Esophagus muscularis mucosa (tissue), 4 donors: ENCODE results near the gene SLITRK2. TPM values are rescaled to one million over a fixed set of nuclear protein-coding genes. Genes with fewer than 3 reads are reported as not detected.

Experiments used
- DNase-seq: peaks from one replicate; pipeline ENCODE4 v3.0.0-alpha.2; 2017; ENCODE audit errors: extremely low spot score
- H3K27ac ChIP-seq, 4 donors: fragments of 200-600 bp; sonication (generic); replicated peaks in 1 of 4; 1 replicate in 3 of 4; 2 replicates in 1 of 4; pipeline ENCODE4 v1.5.1; 2016 to 2019; ENCODE audit warnings: mild to moderate bottlenecking in 1 of 4
- H3K27me3 ChIP-seq, 4 donors: fragments of 200-600 bp; sonication (generic); one replicate each; pipeline versions ENCODE4 v1.5.1 to v1.6.0; 2016 to 2019
- H3K36me3 ChIP-seq, 4 donors: fragments of 200-600 bp; sonication (generic); one replicate each; pipeline ENCODE4 v1.5.1; 2016 to 2019
- H3K4me1 ChIP-seq, 4 donors: fragments of 200-600 bp; sonication (generic); one replicate each; pipeline ENCODE4 v1.5.1; 2016 to 2019
- H3K4me3 ChIP-seq, 4 donors: fragments of 200-600 bp; sonication (generic); 1 replicate in 2 of 4; 2 replicates in 2 of 4; pipeline ENCODE4 v1.5.1; 2016 to 2019; ENCODE audit warnings: mild to moderate bottlenecking in 4 of 4, moderate library complexity in 1 of 4
- H3K9me3 ChIP-seq, 4 donors: fragments of 200-600 bp; sonication (generic); 1 replicate in 3 of 4; 2 replicates in 1 of 4; pipeline ENCODE4 v1.5.1; 2016 to 2019
- CTCF ChIP-seq, 3 experiments: fragments of 200-600 bp in 2 of 3; fragments of 450-650 bp in 1 of 3; sonication (generic) in 2 of 3; IDR thresholded peaks; one replicate each; pipeline ENCODE4 v1.5.1; 2017 to 2019; ENCODE audit warnings: antibody characterized with exemption in 3 of 3, mild to moderate bottlenecking in 2 of 3, moderate library complexity in 1 of 3
- EP300 ChIP-seq: sonication (generic); formaldehyde crosslinking; IDR thresholded peaks from one replicate; pipeline ENCODE4 v1.6.1; 2017; ENCODE audit warnings: antibody characterized with exemption
- POLR2A ChIP-seq: fragments of 450-650 bp; IDR thresholded peaks from one replicate; pipeline ENCODE4 v1.6.1; 2017; ENCODE audit warnings: antibody characterized with exemption, moderate library complexity, mild to moderate bottlenecking, low read depth
- POLR2AphosphoS5 ChIP-seq, 2 donors: sonication (generic); formaldehyde crosslinking; IDR thresholded peaks; one replicate each; pipeline ENCODE4 v1.6.1; 2017; ENCODE audit warnings: antibody characterized with exemption in 2 of 2
- WGBS: methylation state at CpG from one replicate; pipeline ENCODE4 v1.1.5; 2018; 5-methylcytosine and 5-hydroxymethylcytosine counted together
- intact Hi-C: fragments of 100-400 bp; cut with DNase I; formaldehyde crosslinking; loops from one replicate; pipeline ENCODE4 v1.15.1; 2023
- total RNA-seq, 4 donors: library from RNA; depleted of rRNA; stranded (reverse); fragments of >200 nt; gene quantifications; one replicate each; pipeline versions ENCODE4 v1.1.0 to v1.2.1, GENCODE V29; 2016

SLITRK2 gene
- under 1 TPM; 0.17 to 0.83 (median 0.51) TPM for total RNA-seq

GRCh38 chrX:145817331-145818185, at the start of gene SLITRK2:
Gene SLITRK2, plus strand, starts transcription at chrX:145817829. Its CDS starts 4,597 bp downstream, at chrX:145822426.
- Histone ChIP-seq H3K27ac (no peak within 1 kb of the TSS), H3K9me3 (no peaks in the 10 kb centered on the region)
- 23% methylated on average over 45 of the region's 60 CpGs for WGBS

GRCh38 chrX:145773006-145773405, 44.6 kb upstream of the SLITRK2 start:
- H3K4me3 ChIP-seq: no peak overlapping the region
- no peaks in the 10 kb centered on the region for H3K4me1 ChIP-seq
- no peak overlapping the region for H3K27ac ChIP-seq
- WGBS: 80% methylated on average over 1 of the region's 1 CpG
- no peak for TF ChIP-seq POLR2AphosphoS5 (IDR thresholded peaks at IDR 0.05)
- TF ChIP-seq CTCF (IDR thresholded peaks at IDR 0.05): no peak
- no peak for TF ChIP-seq POLR2A
- TF ChIP-seq EP300: no peak
- no peaks in the 10 kb centered on the region for H3K9me3 ChIP-seq
- no peak for DNase-seq
- no peaks in the 10 kb centered on the region for H3K36me3 ChIP-seq
- intact Hi-C loops: no loop called here
- H3K27me3 ChIP-seq: no peaks in the 10 kb centered on the region

More at GRCh38 chrX:145817331-145818185, at the start of gene SLITRK2:
- Histone ChIP-seq H3K4me3 (peak within 1 kb of the TSS; percentile 38 to 49 (median 41)), H3K36me3 (no peaks in the 10 kb centered on the region), H3K4me1 (peaks cover 0 to 12% (median 9%) of the 10 kb centered on the region in 4 donors), H3K27me3 (peaks cover 0 to 37% (median 10%) of the 10 kb centered on the region in 4 donors)
- no peak for TF ChIP-seq CTCF (IDR thresholded peaks at IDR 0.05)
- TF ChIP-seq POLR2AphosphoS5 (IDR thresholded peaks at IDR 0.05): no peak
- no peak for TF ChIP-seq POLR2A
- no peak for TF ChIP-seq EP300
- intact Hi-C loops: no loop called here
- no peak for DNase-seq

- intact Hi-C loops: no loop called here
- WGBS: 73% methylated on average over 1 of the region's 1 CpG
These were observed 25.3 kb upstream of the SLITRK2 start for GRCh38 chrX:145792281-145792680.

GRCh38 chrX:145803508-145803907, 14.1 kb upstream of the SLITRK2 start:
- no peaks in the 10 kb centered on the region for H3K36me3 ChIP-seq
- intact Hi-C loops: no loop called here

More at GRCh38 chrX:145792281-145792680, 25.3 kb upstream of the SLITRK2 start:
- no peaks in the 10 kb centered on the region for H3K36me3 ChIP-seq
- no peaks in the 10 kb centered on the region for H3K9me3 ChIP-seq
- H3K4me3 ChIP-seq: no peak overlapping the region
- no peaks in the 10 kb centered on the region for H3K4me1 ChIP-seq
- H3K27me3 ChIP-seq: no peaks in the 10 kb centered on the region
- no peak overlapping the region for H3K27ac ChIP-seq
- TF ChIP-seq POLR2A: no peak
- TF ChIP-seq EP300: no peak
- TF ChIP-seq POLR2AphosphoS5 (IDR thresholded peaks at IDR 0.05): no peak
- TF ChIP-seq CTCF (IDR thresholded peaks at IDR 0.05): no peak
- no peak for DNase-seq

More at GRCh38 chrX:145803508-145803907, 14.1 kb upstream of the SLITRK2 start:
- 22% methylated on average over 2 of the region's 2 CpGs for whole genome bisulfite sequencing
- H3K4me1 ChIP-seq: no peaks in the 10 kb centered on the region
- H3K27me3 ChIP-seq: no peaks in the 10 kb centered on the region
- DNase-seq: no peak
- H3K9me3 ChIP-seq: no peaks in the 10 kb centered on the region
- TF ChIP-seq POLR2AphosphoS5 (IDR thresholded peaks at IDR 0.05) (no peak), EP300 (no peak), POLR2A (no peak), CTCF (IDR thresholded peaks at IDR 0.05) (no peak)
- no peak overlapping the region for H3K4me3 ChIP-seq
- no peak overlapping the region for H3K27ac ChIP-seq
